ENCODE measurements around the gene PDGFB. TPM values are rescaled to one million over a fixed set of nuclear protein-coding genes. Genes with fewer than 3 reads are reported as not detected.

PDGFB gene
- total and polyA plus RNA-seq, 2 experiments from 2014 or later, result 2.5 to 4.3 TPM

DNA sequence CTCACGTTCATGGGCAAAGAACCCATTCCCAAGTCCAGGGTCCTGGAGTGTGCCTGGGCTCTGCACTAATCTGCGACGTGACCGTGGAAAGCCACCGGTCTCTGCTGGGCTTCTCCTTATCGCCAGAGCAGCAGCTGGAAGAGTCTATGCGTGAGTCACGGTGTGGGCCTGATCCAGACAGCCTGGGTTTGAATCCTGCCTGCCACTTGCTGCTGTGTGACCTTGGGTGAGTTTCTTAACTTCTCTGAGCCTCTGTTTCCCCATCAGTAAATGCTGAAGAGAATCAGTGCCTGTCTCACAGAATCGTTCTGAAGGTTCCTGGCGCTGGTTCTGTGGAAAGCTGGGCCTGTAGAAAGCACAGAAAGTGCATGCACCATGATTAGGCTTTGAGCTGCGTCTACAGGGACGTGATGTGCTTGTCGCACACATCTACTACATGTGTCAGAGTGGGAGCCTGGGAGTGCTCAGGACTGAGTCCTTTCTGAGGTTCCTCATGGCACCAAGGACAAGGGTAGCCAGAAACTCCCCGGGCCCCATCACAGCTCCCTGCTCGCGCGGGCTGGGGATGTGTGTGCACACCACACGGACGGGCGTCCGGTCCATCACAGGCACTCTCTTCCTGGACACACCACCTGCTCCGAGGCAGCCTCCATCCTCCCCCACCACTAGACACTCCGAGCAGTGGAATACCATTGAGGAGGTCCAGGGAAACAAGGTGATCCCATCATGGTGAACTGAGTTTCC is 20.5 kb upstream of the PDGFB start:
- H4K20me1 ChIP-seq (ENCODE audit: insufficient read depth, poor library complexity, severe bottlenecking), result no peaks in the 10 kb centered on the region
- no peaks in the 10 kb centered on the region for H3K4me1 ChIP-seq (ENCODE audit: insufficient read depth)
- no peaks in the 10 kb centered on the region for H3K27me3 ChIP-seq
- no peak overlapping the region for H3K27ac ChIP-seq
- no peak for TF ChIP-seq EZH2 (IDR thresholded peaks at IDR 0.05; ENCODE audit: borderline replicate concordance)
- TF ChIP-seq, protein P1, sequence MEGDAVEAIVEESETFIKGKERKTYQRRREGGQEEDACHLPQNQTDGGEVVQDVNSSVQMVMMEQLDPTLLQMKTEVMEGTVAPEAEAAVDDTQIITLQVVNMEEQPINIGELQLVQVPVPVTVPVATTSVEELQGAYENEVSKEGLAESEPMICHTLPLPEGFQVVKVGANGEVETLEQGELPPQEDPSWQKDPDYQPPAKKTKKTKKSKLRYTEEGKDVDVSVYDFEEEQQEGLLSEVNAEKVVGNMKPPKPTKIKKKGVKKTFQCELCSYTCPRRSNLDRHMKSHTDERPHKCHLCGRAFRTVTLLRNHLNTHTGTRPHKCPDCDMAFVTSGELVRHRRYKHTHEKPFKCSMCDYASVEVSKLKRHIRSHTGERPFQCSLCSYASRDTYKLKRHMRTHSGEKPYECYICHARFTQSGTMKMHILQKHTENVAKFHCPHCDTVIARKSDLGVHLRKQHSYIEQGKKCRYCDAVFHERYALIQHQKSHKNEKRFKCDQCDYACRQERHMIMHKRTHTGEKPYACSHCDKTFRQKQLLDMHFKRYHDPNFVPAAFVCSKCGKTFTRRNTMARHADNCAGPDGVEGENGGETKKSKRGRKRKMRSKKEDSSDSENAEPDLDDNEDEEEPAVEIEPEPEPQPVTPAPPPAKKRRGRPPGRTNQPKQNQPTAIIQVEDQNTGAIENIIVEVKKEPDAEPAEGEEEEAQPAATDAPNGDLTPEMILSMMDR (IDR thresholded peaks at IDR 0.05; ENCODE audit: poor library complexity), result no peak
- TF ChIP-seq EZH2phosphoT487 (IDR thresholded peaks at IDR 0.05; ENCODE audit: low read depth, severe bottlenecking, unreplicated experiment), result no peak
- no peak for DNase-seq (ENCODE audit: low spot score)
- H3K9me3 ChIP-seq (ENCODE audit: low read depth), result no peaks in the 10 kb centered on the region
- H2AFZ ChIP-seq, result no peak overlapping the region
- no peaks in the 10 kb centered on the region for H3K36me3 ChIP-seq (replicated peaks; ENCODE audit: insufficient read depth, low read depth)
- no peak overlapping the region for H3K4me2 ChIP-seq
- H3K79me2 ChIP-seq, result no peaks in the 10 kb centered on the region
- H3K9me2 ChIP-seq (replicated peaks; ENCODE audit: insufficient read depth), result no peaks in the 10 kb centered on the region
- H3K4me3 ChIP-seq, result no peak overlapping the region
- 93% methylated on average over 23 of the region's 23 CpGs for WGBS (ENCODE audit: low lambda C conversion rate, missing lambda C conversion rate)

DNA sequence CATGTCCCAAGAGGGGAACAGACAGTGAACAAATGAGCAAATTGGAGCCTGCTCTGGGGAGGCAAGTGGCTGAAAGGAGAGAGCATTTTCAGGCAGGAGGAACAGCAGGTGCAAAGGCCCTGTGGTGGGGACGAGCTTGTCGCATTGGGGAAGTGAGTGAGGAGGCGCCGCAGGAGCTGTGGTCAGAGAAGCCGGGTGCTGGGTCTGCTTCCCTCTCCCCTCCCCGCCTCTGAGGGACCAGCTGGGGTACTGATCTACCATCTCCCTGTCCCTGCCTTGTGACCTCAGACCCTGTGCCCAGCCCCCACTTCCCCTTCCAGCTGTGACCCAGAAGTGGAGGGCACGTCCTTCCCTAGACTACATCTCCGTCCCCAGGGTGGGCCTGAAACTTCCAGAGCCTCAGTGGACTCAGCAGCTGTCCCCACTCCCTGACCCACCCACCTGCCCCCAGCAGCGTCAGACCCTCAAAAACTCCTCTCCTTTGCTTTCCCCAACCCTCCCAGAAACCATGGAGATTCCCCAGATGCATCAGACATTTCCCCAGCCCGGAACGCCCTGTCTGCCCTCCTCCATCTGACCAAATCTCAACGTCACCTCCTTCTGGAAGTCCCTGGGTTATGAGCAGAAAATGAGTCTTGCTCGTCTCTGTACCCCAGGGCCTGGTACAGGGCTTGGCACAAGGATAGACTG is 19.7 kb upstream of the PDGFB start:
- TF ChIP-seq EZH2 (IDR thresholded peaks at IDR 0.05; ENCODE audit: borderline replicate concordance) (no peak), EZH2phosphoT487 (IDR thresholded peaks at IDR 0.05; ENCODE audit: low read depth, severe bottlenecking, unreplicated experiment) (no peak)
- TF ChIP-seq, protein P1 (IDR thresholded peaks at IDR 0.05; ENCODE audit: poor library complexity), result no peak
- no peaks in the 10 kb centered on the region for H3K9me2 ChIP-seq (replicated peaks; ENCODE audit: insufficient read depth)
- H3K4me1 ChIP-seq (ENCODE audit: insufficient read depth), result no peaks in the 10 kb centered on the region
- H3K9me3 ChIP-seq (ENCODE audit: low read depth), result no peaks in the 10 kb centered on the region
- H3K36me3 ChIP-seq (replicated peaks; ENCODE audit: insufficient read depth, low read depth), result no peaks in the 10 kb centered on the region
- H2AFZ ChIP-seq, result no peak overlapping the region
- no peaks in the 10 kb centered on the region for H3K27me3 ChIP-seq
- H3K4me2 ChIP-seq, result no peak overlapping the region
- H3K4me3 ChIP-seq, result no peak overlapping the region
- no peak overlapping the region for H3K27ac ChIP-seq
- DNase-seq (ENCODE audit: low spot score), result no peak
- H3K79me2 ChIP-seq, result no peaks in the 10 kb centered on the region
- WGBS (ENCODE audit: low lambda C conversion rate, missing lambda C conversion rate), result 90% methylated on average over 12 of the region's 13 CpGs
- H4K20me1 ChIP-seq (ENCODE audit: insufficient read depth, poor library complexity, severe bottlenecking), result no peaks in the 10 kb centered on the region

DNA sequence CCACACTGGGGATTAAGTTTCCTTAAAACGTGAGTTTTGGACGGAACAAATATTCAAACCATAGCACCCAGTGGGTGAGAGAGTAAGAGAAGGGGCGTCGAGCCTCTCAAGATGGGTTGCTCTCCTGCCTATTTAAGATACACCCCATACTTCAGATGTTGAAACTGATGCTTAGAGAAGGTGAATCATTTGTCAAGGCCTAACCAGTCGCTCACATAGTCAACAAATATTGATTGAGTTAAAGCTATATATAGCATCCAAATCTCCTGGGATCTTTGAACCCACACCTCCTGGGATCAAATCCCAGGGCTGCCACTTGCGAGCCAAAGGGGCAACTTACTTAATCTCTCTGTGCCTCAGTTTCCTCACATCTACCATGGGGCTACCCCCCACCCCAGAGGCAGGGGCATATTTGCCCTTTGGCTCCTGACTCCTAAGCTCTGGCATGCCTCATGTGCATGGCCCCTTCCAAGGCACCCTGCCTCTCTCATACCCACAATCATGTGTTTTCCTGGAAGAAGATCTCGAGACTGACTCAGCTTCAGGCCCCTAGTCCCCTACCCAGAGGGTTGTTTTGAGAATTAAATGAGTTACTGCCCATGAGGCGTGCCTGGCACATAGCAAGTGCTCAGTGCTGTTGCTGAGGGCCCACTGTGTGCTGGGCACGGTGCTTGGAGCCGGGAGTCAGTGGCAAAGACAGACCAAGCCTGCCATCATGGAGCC is 19.0 kb upstream of the PDGFB start:
- DNase-seq (ENCODE audit: low spot score), result no peak
- Histone ChIP-seq H3K4me2 (no peak overlapping the region), H3K27ac (no peak overlapping the region), H4K20me1 (ENCODE audit: insufficient read depth, poor library complexity, severe bottlenecking) (no peaks in the 10 kb centered on the region), H2AFZ (no peak overlapping the region), H3K4me3 (no peak overlapping the region), H3K9me3 (ENCODE audit: low read depth) (no peaks in the 10 kb centered on the region), H3K27me3 (no peaks in the 10 kb centered on the region), H3K4me1 (ENCODE audit: insufficient read depth) (no peaks in the 10 kb centered on the region), H3K79me2 (no peaks in the 10 kb centered on the region), H3K9me2 (replicated peaks; ENCODE audit: insufficient read depth) (no peaks in the 10 kb centered on the region), H3K36me3 (replicated peaks; ENCODE audit: insufficient read depth, low read depth) (no peaks in the 10 kb centered on the region)
- TF ChIP-seq EZH2 (IDR thresholded peaks at IDR 0.05; ENCODE audit: borderline replicate concordance) (no peak), EZH2phosphoT487 (IDR thresholded peaks at IDR 0.05; ENCODE audit: low read depth, severe bottlenecking, unreplicated experiment) (no peak)
- TF ChIP-seq, protein P1 (IDR thresholded peaks at IDR 0.05; ENCODE audit: poor library complexity), result no peak
- 89% methylated on average over 10 of the region's 10 CpGs for whole genome bisulfite sequencing (ENCODE audit: low lambda C conversion rate, missing lambda C conversion rate)

All from hepatocyte (in vitro differentiated cells).